IMR-90 (cell line): ENCODE data around the gene ROBO1. TPM values are rescaled to one million over a fixed set of nuclear protein-coding genes. Genes with fewer than 3 reads are reported as not detected.

Experiments used
- ATAC-seq: fragments of 200-7000 bp; cut with Tn5 transposase; 2 replicates; pipeline ENCODE4 v1.9.1; 2020; ENCODE audit warnings: low read depth, mild to moderate bottlenecking, moderate library complexity
- BruUV-seq: library from RNA; stranded (reverse); fragments of 400-500 nt; replicated peaks from 2 replicates; lab custom pipeline; 2021; lab: Mats Ljungman, UMichigan
- CTCF ChIA-PET: fragments of 300-600 bp; formaldehyde crosslinking; extraction: SDS; loops from one replicate; lab custom pipeline; 2021; ENCODE audit warnings: antibody characterized with exemption; lab: Yijun Ruan, JAX
- POLR2A ChIA-PET: fragments of 300-600 bp; sonication (Branson Sonifier 250); formaldehyde crosslinking; loops from one replicate; lab custom pipeline; 2022; ENCODE audit warnings: antibody characterized with exemption; ENCODE audit not compliant: unreplicated experiment; lab: Charles Lee
- DNase-seq: peaks from one replicate; pipeline ENCODE4 v3.0.0; 2013
- H2AFZ ChIP-seq: replicated peaks from 2 replicates; pipeline ENCODE3; 2013; ENCODE audit warnings: low read length, mild to moderate bottlenecking; ENCODE audit not compliant: poor library complexity
- H2AK5ac ChIP-seq: 2 replicates; pipeline ENCODE4 v1.6.1; 2013; ENCODE audit warnings: low read depth, low read length, inconsistent platforms
- H2AK9ac ChIP-seq: replicated peaks from 2 replicates; pipeline ENCODE3; 2013; ENCODE audit warnings: mild to moderate bottlenecking, low read depth, low read length, moderate library complexity; ENCODE audit not compliant: poor library complexity
- H2BK120ac ChIP-seq: 2 replicates; pipeline ENCODE4 v1.6.1; 2013; ENCODE audit warnings: low read depth, low read length, inconsistent platforms
- H2BK15ac ChIP-seq: 3 replicates; pipeline ENCODE4 v1.6.1; 2013; ENCODE audit warnings: low read depth, low read length, inconsistent platforms
- H2BK20ac ChIP-seq: 2 replicates; pipeline ENCODE4 v1.6.1; 2013; ENCODE audit warnings: low read depth, mild to moderate bottlenecking, inconsistent platforms, low read length, moderate library complexity
- H2BK5ac ChIP-seq: 2 replicates; pipeline ENCODE4 v1.6.1; 2013; ENCODE audit warnings: mild to moderate bottlenecking, low read depth, low read length, inconsistent platforms; ENCODE audit not compliant: poor library complexity, severe bottlenecking
- H3K14ac ChIP-seq: replicated peaks from 2 replicates; pipeline ENCODE4 v1.6.1; 2013; ENCODE audit warnings: low read depth, low read length, inconsistent platforms
- H3K18ac ChIP-seq: 2 replicates; pipeline ENCODE4 v1.6.1; 2013; ENCODE audit warnings: low read depth, low read length, control low read depth
- H3K23ac ChIP-seq: 2 replicates; pipeline ENCODE4 v1.6.1; 2013; ENCODE audit warnings: low read depth, low read length, inconsistent platforms
- H3K27ac ChIP-seq: 2 replicates; pipeline ENCODE4 v1.5.1; 2013; ENCODE audit warnings: mild to moderate bottlenecking, control low read depth, low read length; ENCODE audit not compliant: insufficient read depth
- H3K27me3 ChIP-seq: 2 replicates; pipeline ENCODE4 v1.6.1; 2013; ENCODE audit warnings: low read length; ENCODE audit not compliant: control insufficient read depth, insufficient read depth
- H3K36me3 ChIP-seq: 2 replicates; pipeline ENCODE4 v1.6.1; 2013; ENCODE audit warnings: low read length, mixed read lengths; ENCODE audit not compliant: control insufficient read depth, insufficient read depth
- H3K4ac ChIP-seq: 2 replicates; pipeline ENCODE4 v1.6.1; 2013; ENCODE audit warnings: low read depth, low read length, inconsistent platforms
- H3K4me1 ChIP-seq: 2 replicates; pipeline ENCODE4 v1.6.1; 2013; ENCODE audit warnings: low read length, mixed read lengths; ENCODE audit not compliant: control insufficient read depth, insufficient read depth
- H3K4me2 ChIP-seq: 2 replicates; pipeline ENCODE4 v1.6.1; 2013; ENCODE audit warnings: low read depth, mild to moderate bottlenecking, control low read depth, low read length, moderate library complexity
- H3K4me3 ChIP-seq: 2 replicates; pipeline ENCODE4 v1.5.1; 2013; ENCODE audit warnings: low read depth, mild to moderate bottlenecking, control low read depth, low read length, moderate library complexity; ENCODE audit not compliant: insufficient read depth
- H3K56ac ChIP-seq: 2 replicates; pipeline ENCODE4 v1.6.1; 2013; ENCODE audit warnings: low read length, inconsistent platforms; ENCODE audit not compliant: insufficient read depth; ENCODE audit errors: extremely low read depth
- H3K79me1 ChIP-seq, 2 experiments: 2 replicates each; pipeline ENCODE4 v1.6.1; 2013; ENCODE audit warnings: low read length in 2 of 2, inconsistent platforms in 1 of 2, low read depth in 1 of 2
- H3K9ac ChIP-seq: 2 replicates; pipeline ENCODE4 v1.6.1; 2013; ENCODE audit warnings: low read depth, low read length, control low read depth
- H3K9me1 ChIP-seq: 2 replicates; pipeline ENCODE4 v1.6.1; 2013; ENCODE audit warnings: low read length, inconsistent platforms; ENCODE audit not compliant: insufficient read depth
- H3K9me3 ChIP-seq: 2 replicates; pipeline ENCODE4 v1.6.1; 2013; ENCODE audit warnings: low read length; ENCODE audit not compliant: control insufficient read depth, insufficient read depth
- H4K20me1 ChIP-seq: 2 replicates; pipeline ENCODE4 v1.6.1; 2013; ENCODE audit warnings: low read length, inconsistent platforms; ENCODE audit not compliant: insufficient read depth
- H4K5ac ChIP-seq: 2 replicates; pipeline ENCODE4 v1.6.1; 2013; ENCODE audit warnings: mild to moderate bottlenecking, low read depth, low read length, control low read depth
- H4K8ac ChIP-seq, 2 experiments: 2 replicates each; pipeline ENCODE4 v1.6.1; 2013; ENCODE audit warnings: low read depth in 2 of 2, low read length in 2 of 2, control low read depth in 1 of 2, inconsistent platforms in 1 of 2
- H4K91ac ChIP-seq: 2 replicates; pipeline ENCODE4 v1.6.1; 2013; ENCODE audit warnings: low read depth, low read length, inconsistent platforms; ENCODE audit not compliant: insufficient read depth
- CEBPB ChIP-seq: IDR thresholded peaks from 2 replicates; pipeline ENCODE4 v1.6.1; 2012; ENCODE audit warnings: low read depth, low read length, improper control_type of control experiment
- MAFK ChIP-seq: IDR thresholded peaks from 2 replicates; pipeline ENCODE4 v1.6.1; 2012; ENCODE audit warnings: low read depth, low read length, improper control_type of control experiment
- MAZ ChIP-seq: IDR thresholded peaks from 2 replicates; pipeline ENCODE4 v1.6.1; 2012; ENCODE audit warnings: low read depth, mild to moderate bottlenecking, low read length, improper control_type of control experiment, moderate library complexity, borderline replicate concordance
- MXI1 ChIP-seq: IDR thresholded peaks from 2 replicates; pipeline ENCODE4 v1.6.1; 2012; ENCODE audit warnings: low read depth, mild to moderate bottlenecking, low read length, moderate library complexity, borderline replicate concordance
- RCOR1 ChIP-seq: IDR thresholded peaks from 2 replicates; pipeline ENCODE4 v1.6.1; 2012; ENCODE audit warnings: mild to moderate bottlenecking, low read length, improper control_type of control experiment; ENCODE audit not compliant: insufficient replicate concordance
- SMC3 ChIP-seq: fragments of 150-350 bp; IDR thresholded peaks from 2 replicates; pipeline ENCODE4 v1.6.1; 2016; ENCODE audit warnings: low read depth, mild to moderate bottlenecking, antibody characterized with exemption, low read length, moderate library complexity
- WGBS, 2 experiments: methylation state at CpG; one replicate each; pipeline versions ENCODE4 v1.1.5 to v1.1.7; 2013; ENCODE audit warnings: missing lambda C conversion rate in 2 of 2; ENCODE audit not compliant: insufficient read length in 1 of 2; ENCODE audit errors: extremely low coverage in 2 of 2; 5-methylcytosine and 5-hydroxymethylcytosine counted together
- dilution Hi-C: fragments of 300-500 bp; cut with HindIII; formaldehyde crosslinking; loops from one replicate; pipeline ENCODE4 v1.14.3; 2018; ENCODE audit warnings: low sequenced_read_pairs; ENCODE audit not compliant: unreplicated experiment
- in situ Hi-C: fragments of 300-500 bp; cut with MboI; formaldehyde crosslinking; loops from 3 replicates; pipeline ENCODE4 v1.14.3; 2019; ENCODE audit warnings: low sequenced_read_pairs, inconsistent platforms, mixed read lengths
- intact Hi-C: fragments of 100-400 bp; cut with micrococcal nuclease; formaldehyde crosslinking; loops from 2 replicates; pipeline ENCODE4 v1.10.0; 2022
- polyA plus RNA-seq, 3 experiments: library from polyadenylated mRNA; depleted of rRNA; stranded (reverse); fragments of >200 nt; gene quantifications; 2 replicates each; pipeline ENCODE4 v1.2.3, GENCODE V29; 2012; ENCODE audit warnings: low replicate concordance in 1 of 3
- total RNA-seq: library from RNA; depleted of rRNA; stranded (reverse); fragments of >200 nt; gene quantifications from 2 replicates; pipeline ENCODE4 v1.2.3, GENCODE V29; 2012

Gene ROBO1
- total and polyA plus RNA-seq, 2 of the 4 experiments (the other 2 are of a cell fraction) = 24.1 to 53.9 TPM

- in situ Hi-C loops = no loop called here
- Histone ChIP-seq H2BK15ac (no peak overlapping the region; the same call in 2 of the 3 replicates), H3K56ac (peak overlapping the region; percentile 60; the same call in 1 of the 2 replicates), H2BK5ac (peak overlapping the region; percentile 72), H3K23ac (peak overlapping the region; percentile 35; the same call in 1 of the 2 replicates), H2AK5ac (no peak overlapping the region), H3K27me3 (no peaks in the 10 kb centered on the region), H2BK20ac (peak overlapping the region; percentile 63), H4K5ac (peak overlapping the region; percentile 29; the same call in 1 of the 2 replicates), H3K27ac (no peak overlapping the region), H3K4me1 (no peaks in the 10 kb centered on the region; the same call in 1 of the 2 replicates), H4K8ac (peak overlapping the region in 1 of 2 experiments; percentile 74; a peak in 2 of 4 replicates), H2AK9ac (no peak overlapping the region), H4K91ac (peak overlapping the region; percentile 63; the same call in 1 of the 2 replicates), H2BK120ac (peak overlapping the region; percentile 73), H3K79me1 (no peaks in the 10 kb centered on the region), H3K9me3 (no peaks in the 10 kb centered on the region), H3K4ac (no peak overlapping the region; the same call in 1 of the 2 replicates), H3K9me1 (no peaks in the 10 kb centered on the region), H3K18ac (peak overlapping the region; percentile 46; the same call in 1 of the 2 replicates), H3K36me3 (no peaks in the 10 kb centered on the region), H3K4me2 (peak overlapping the region; percentile 27; the same call in 1 of the 2 replicates), H3K9ac (no peak overlapping the region; the same call in 1 of the 2 replicates), H2AFZ (no peak overlapping the region), H3K4me3 (no peak overlapping the region), H4K20me1 (no peaks in the 10 kb centered on the region), H3K14ac (peak overlapping the region; percentile 2; the same call in 1 of the 2 replicates)
- TF ChIP-seq CEBPB (peak; percentile 62), MAZ (no peak), RCOR1 (no peak), MXI1 (no peak), SMC3 (no peak), MAFK (no peak)
- ATAC-seq = peak; percentile 38
- BruUV-seq = no TSS peak
- CTCF ChIA-PET = interaction anchor here (1.2 kb wide), 1 partner anchor 21 kb away, joined by 3 read pairs; no protein-coding TSS in a partner anchor
- intact Hi-C loops = loop anchor here (5.0 kb wide), 1 partner anchor 160 kb away; no protein-coding TSS in a partner anchor
- POLR2A ChIA-PET = interaction anchor here (0.5 kb wide), 1 partner anchor 39 kb away, joined by 8 read pairs; no protein-coding TSS in a partner anchor
- no CpG with 5 or more reads among the region's 8 CpGs for WGBS, 2 experiments
- dilution Hi-C loops = no loop called here
- no peak for DNase-seq
Measured at GRCh38 chr3:79246875-79247724, 520.7 kb downstream of the ROBO1 start.
